SH-SY5Y (cell line): ENCODE measurements around the gene OLFM1.
A peak's percentile ranks its signal among the peaks of the same experiment; 100 is the strongest.

Source experiments
- GATA2 ChIP-seq: IDR thresholded peaks from 2 replicates; pipeline ENCODE4 v1.6.1; 2011; ENCODE audit warnings: mild to moderate bottlenecking, low read depth, low read length
- GATA3 ChIP-seq: IDR thresholded peaks from 2 replicates; pipeline ENCODE4 v1.6.1; 2011; ENCODE audit warnings: low read depth, mild to moderate bottlenecking, low read length, moderate library complexity

The OLFM1 gene

GRCh38 chr9:135110416-135110815 lies 22.9 kb downstream of the OLFM1 start:
- TF ChIP-seq GATA3: no peak
- TF ChIP-seq GATA2: no peak

GRCh38 chr9:135116371-135116770 lies 28.9 kb downstream of the OLFM1 start:
- TF ChIP-seq GATA3: no peak
- TF ChIP-seq GATA2: no peak

GRCh38 chr9:135116881-135117280 lies 29.4 kb downstream of the OLFM1 start:
- TF ChIP-seq GATA2 (0 out of 2 replicates have a peak, but pooled peaks have one; percentile 2), GATA3 (no peak)

- no peak for TF ChIP-seq GATA3
Measured at GRCh38 chr9:135117281-135117680, 29.8 kb downstream of the OLFM1 start.

GRCh38 chr9:135119496-135120064 lies 32.1 kb downstream of the OLFM1 start:
- TF ChIP-seq GATA2 (no peak), GATA3 (no peak)

- TF ChIP-seq GATA2 (no peak), GATA3 (no peak)
Measured at GRCh38 chr9:135120249-135120648, 32.8 kb downstream of the OLFM1 start.

GRCh38 chr9:135122316-135122715 lies 34.8 kb downstream of the OLFM1 start:
- TF ChIP-seq GATA2 (no peak), GATA3 (no peak)

- TF ChIP-seq GATA2 (no peak), GATA3 (no peak)
Measured at GRCh38 chr9:135123126-135123772, 35.8 kb downstream of the OLFM1 start.

GRCh38 chr9:135123773-135124134 lies 36.3 kb downstream of the OLFM1 start:
- TF ChIP-seq GATA2: no peak
- TF ChIP-seq GATA3: no peak

GRCh38 chr9:135126451-135127187 lies 39.2 kb downstream of the OLFM1 start:
- TF ChIP-seq GATA3: no peak

- TF ChIP-seq GATA3: no peak
- TF ChIP-seq GATA2: no peak
Measured at GRCh38 chr9:135127718-135128670, 40.5 kb downstream of the OLFM1 start.

- TF ChIP-seq GATA3 (no peak), GATA2 (no peak)
Measured at GRCh38 chr9:135129137-135129695, 41.7 kb downstream of the OLFM1 start.

- TF ChIP-seq GATA2 (no peak), GATA3 (no peak)
Measured at GRCh38 chr9:135130207-135130976, 42.9 kb downstream of the OLFM1 start.
